Kidney (tissue), 14 donors: ENCODE results near the gene ABCG1. TPM values are rescaled to one million over a fixed set of nuclear protein-coding genes. Genes with fewer than 3 reads are reported as not detected.

ENCODE experiments used
- DNase-seq, 5 donors: peaks; one replicate each; pipeline ENCODE4 v3.0.0-alpha.2; 2013 to 2020
- FAIRE-seq: peaks from 2 replicates; lab custom pipeline; 2012; peaks lifted over from hg19 to GRCh38; lab: Jason Lieb, UNC
- H3K27ac ChIP-seq, 2 donors: one replicate each; pipeline ENCODE4 v1.7.0; 2013; ENCODE audit warnings: low read depth in 2 of 2, low read length in 2 of 2, inconsistent platforms in 1 of 2
- H3K27me3 ChIP-seq: one replicate; pipeline ENCODE4 v1.7.1; 2013; ENCODE audit warnings: low read length, inconsistent platforms; ENCODE audit not compliant: control insufficient read depth, insufficient read depth
- H3K36me3 ChIP-seq, 3 donors: one replicate each; pipeline versions ENCODE4 v1.7.0 to v1.7.1; 2013; ENCODE audit warnings: low read length in 3 of 3, control low read depth in 1 of 3, inconsistent platforms in 1 of 3; ENCODE audit not compliant: insufficient read depth in 3 of 3, control insufficient read depth in 2 of 3
- H3K4me1 ChIP-seq, 3 donors: one replicate each; pipeline versions ENCODE4 v1.7.0 to v1.7.1; 2013; ENCODE audit warnings: low read length in 3 of 3, inconsistent platforms in 1 of 3, low read depth in 1 of 3; ENCODE audit not compliant: control insufficient read depth in 2 of 3, insufficient read depth in 2 of 3
- H3K4me3 ChIP-seq, 3 donors: one replicate each; pipeline versions ENCODE4 v1.7.0 to v1.8.1; 2013; ENCODE audit warnings: low read length in 3 of 3, control low read depth in 1 of 3, inconsistent platforms in 1 of 3
- H3K9ac ChIP-seq, 3 donors: one replicate each; pipeline versions ENCODE4 v1.7.0 to v1.7.1; 2013; ENCODE audit warnings: low read length in 3 of 3, control low read depth in 1 of 3, inconsistent platforms in 1 of 3
- H3K9me3 ChIP-seq, 3 donors: one replicate each; pipeline versions ENCODE4 v1.7.0 to v1.7.1; 2013; ENCODE audit warnings: low read length in 3 of 3, control low read depth in 1 of 3, inconsistent platforms in 1 of 3; ENCODE audit not compliant: control insufficient read depth in 2 of 3, insufficient read depth in 1 of 3
- CTCF ChIP-seq: IDR thresholded peaks from 3 replicates; pipeline ENCODE4 v1.5.1; 2012; ENCODE audit warnings: mild to moderate bottlenecking, moderate library complexity, borderline replicate concordance; ENCODE audit not compliant: insufficient read depth; ENCODE audit errors: extremely low read depth
- intact Hi-C: fragments of 100-400 bp; cut with DNase I; formaldehyde crosslinking; loops from one replicate; pipeline ENCODE4 v1.11.1; 2022
- polyA plus RNA-seq: library from polyadenylated mRNA; stranded (reverse); fragments of 350-450 nt; fragmentation: Illumina TruSeq; extraction: RNeasy Lipid Tissue Mini Kit (QIAGEN cat#74804); gene quantifications from one replicate; pipeline ENCODE4 v1.2.3, GENCODE V29; 2014; ENCODE audit warnings: low read depth, low replicate concordance; ENCODE audit not compliant: insufficient read depth
- total RNA-seq: library from RNA; stranded (reverse); fragmentation: NEBNext Ultra II Directional; extraction: Animal tissue kit (Norgen Biotek cat#: 25700); gene quantifications from one replicate; pipeline ENCODE4 v1.2.1, GENCODE V29; 2021
- donor health status: control.
- donor health status: control.
- donor health status: control.
- donor health status: control.
- donor health status: control.
- donor health status: DM: yes; HTN: yes; CAD: no.
- donor health status: Normal renal cell carcinoma (clear cell type).

The ABCG1 gene
- total and polyA plus RNA-seq, 2 donors from 2014 or later, result 5.6 to 27.6 TPM

DNA sequence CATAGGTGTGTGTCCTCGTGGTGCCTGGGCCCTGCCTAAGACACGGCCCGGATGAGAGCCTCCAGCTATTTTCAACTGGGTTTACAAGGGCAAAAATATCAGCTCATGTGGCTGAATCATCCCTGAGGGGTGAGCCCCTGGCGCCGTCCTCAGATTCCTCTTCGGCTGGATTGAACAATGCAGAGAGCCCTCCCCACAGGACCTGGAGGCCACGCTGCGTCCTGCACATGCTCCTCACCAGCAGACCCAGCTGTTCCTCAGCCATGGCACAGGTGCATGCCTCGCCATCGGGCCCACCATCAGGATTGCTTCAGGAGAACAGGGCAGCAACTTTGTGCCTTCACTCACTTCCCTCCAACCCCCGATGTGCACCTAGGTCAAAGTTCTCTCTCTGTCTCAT lies 60.9 kb downstream of the ABCG1 start:
- H3K9ac ChIP-seq, result no peak overlapping the region
- H3K4me3 ChIP-seq, result no peak overlapping the region
- FAIRE-seq (no peak), DNase-seq (no peak)
- TF ChIP-seq CTCF, result no peak
- peaks cover 0 to 4% (median 0%) of the 10 kb centered on the region in 3 donors for H3K36me3 ChIP-seq
- H3K9me3 ChIP-seq, result no peaks in the 10 kb centered on the region
- intact Hi-C loops, result no loop called here
- H3K4me1 ChIP-seq, result no peaks in the 10 kb centered on the region
- no peak overlapping the region for H3K27ac ChIP-seq
- H3K27me3 ChIP-seq, result no peaks in the 10 kb centered on the region

DNA sequence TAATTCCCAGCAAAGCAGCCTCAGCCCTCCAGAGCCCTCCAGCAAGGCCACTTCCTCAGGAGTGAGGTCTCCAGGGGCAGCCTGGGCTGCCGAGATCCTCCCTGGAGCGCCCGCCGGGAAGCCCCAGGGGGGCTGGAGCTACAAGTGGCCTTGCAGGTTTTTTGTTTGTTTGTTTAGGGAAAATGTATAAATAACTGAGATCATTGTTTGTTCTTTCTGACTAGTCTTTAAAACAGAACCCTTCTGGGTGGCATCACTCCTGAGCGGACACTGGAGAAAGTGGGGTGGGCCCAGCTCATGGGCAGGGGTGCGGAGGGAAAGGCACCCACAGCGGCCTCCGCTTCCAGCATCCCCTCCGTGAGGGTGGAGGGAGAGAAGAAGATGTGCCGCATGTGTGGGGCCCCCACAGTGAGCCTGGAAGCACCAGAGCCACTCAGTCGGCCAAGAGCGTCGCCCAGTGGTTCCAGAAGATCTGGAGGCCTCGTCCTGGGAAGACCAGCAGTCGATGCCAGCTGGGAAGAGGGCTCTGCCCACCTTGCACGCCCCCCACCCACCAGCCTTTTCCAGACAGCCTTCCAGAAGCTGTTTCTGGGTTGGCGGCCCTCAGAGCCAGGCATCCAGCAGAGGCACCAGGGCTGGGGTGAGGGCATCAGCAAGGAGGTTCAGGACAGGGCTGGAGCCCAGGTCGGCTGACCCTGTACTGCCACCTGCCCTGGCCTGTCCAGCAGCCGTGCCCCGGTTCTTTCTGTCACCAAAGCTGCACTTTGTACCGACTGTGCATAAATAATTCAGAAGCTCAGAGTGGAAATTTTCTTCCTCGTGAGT lies 61.6 kb downstream of the ABCG1 start:
- no peak overlapping the region for H3K4me3 ChIP-seq
- no peak for TF ChIP-seq CTCF
- H3K27me3 ChIP-seq, result no peaks in the 10 kb centered on the region
- no peaks in the 10 kb centered on the region for H3K9me3 ChIP-seq
- intact Hi-C loops, result no loop called here
- FAIRE-seq, result no peak
- no peaks in the 10 kb centered on the region for H3K4me1 ChIP-seq
- H3K36me3 ChIP-seq, result peaks cover 0 to 4% (median 0%) of the 10 kb centered on the region in 3 donors
- no peak overlapping the region for H3K27ac ChIP-seq
- no peak for DNase-seq
- no peak overlapping the region for H3K9ac ChIP-seq

GRCh38 chr21:42281181-42281680 lies 62.3 kb downstream of the ABCG1 start:
- no peak overlapping the region for H3K4me3 ChIP-seq
- no peak overlapping the region for H3K27ac ChIP-seq
- intact Hi-C loops, result no loop called here
- peaks cover 0 to 4% (median 0%) of the 10 kb centered on the region in 3 donors for H3K36me3 ChIP-seq
- no peak overlapping the region for H3K9ac ChIP-seq
- FAIRE-seq (no peak), DNase-seq (no peak)
- no peaks in the 10 kb centered on the region for H3K4me1 ChIP-seq
- H3K27me3 ChIP-seq, result no peaks in the 10 kb centered on the region
- no peak for TF ChIP-seq CTCF
- H3K9me3 ChIP-seq, result no peaks in the 10 kb centered on the region
